HepG2 (cell line): ENCODE results near the gene RAD17. TPM values are rescaled to one million over a fixed set of nuclear protein-coding genes. Genes with fewer than 3 reads are reported as not detected.

ENCODE experiments used
- ATAC-seq: fragments of 200-7000 bp; cut with Tn5 transposase; 3 replicates; pipeline ENCODE4 v1.9.1; 2020; ENCODE audit warnings: mild to moderate bottlenecking, moderate library complexity
- Bru-seq: library from RNA; stranded (reverse); fragments of 400-500 nt; gene quantifications from one replicate; lab custom pipeline; 2021; lab: Mats Ljungman, UMichigan
- BruChase-seq, 2 experiments: library from RNA; stranded (reverse); fragments of 400-500 nt; gene quantifications; one replicate each; lab custom pipeline; 2021; lab: Mats Ljungman, UMichigan
- BruUV-seq: library from RNA; stranded (reverse); fragments of 400-500 nt; replicated peaks from 2 replicates; lab custom pipeline; 2021; lab: Mats Ljungman, UMichigan
- CTCF ChIA-PET: fragments of 300-600 bp; formaldehyde crosslinking; extraction: SDS; loops from one replicate; lab custom pipeline; 2021; ENCODE audit warnings: low total read pairs, inconsistent platforms, low intra/inter-chr PET ratio; lab: Yijun Ruan, JAX
- POLR2A ChIA-PET: fragments of 350-600 bp; sonication (Branson Sonifier 250); formaldehyde crosslinking; loops from one replicate; lab custom pipeline; 2020; ENCODE audit warnings: antibody characterized with exemption, inconsistent platforms; lab: Yijun Ruan, JAX
- DNase-seq: peaks from one replicate; pipeline ENCODE4 v3.0.0-alpha.2; 2015; ENCODE audit warnings: low spot score
- FAIRE-seq: peaks from 3 replicates; lab custom pipeline; 2011; peaks lifted over from hg19 to GRCh38; lab: Jason Lieb, UNC
- H2AFZ ChIP-seq: one replicate; pipeline ENCODE4 v1.6.1; 2011; ENCODE audit warnings: low read length, inconsistent platforms
- H3K27ac ChIP-seq: fragments of 300-600 bp; 3 replicates; pipeline ENCODE4 v1.8.0; 2011; ENCODE audit warnings: mixed run types, mild to moderate bottlenecking, mixed read lengths, low read length, inconsistent platforms; ENCODE audit not compliant: insufficient read depth; ENCODE audit errors: extremely low read length
- H3K27me3 ChIP-seq, 2 experiments: fragments of 200-600 bp in 1 of 2; 2 replicates in 1 of 2; 3 replicates in 1 of 2; pipeline versions ENCODE4 v1.6.0 to v1.8.0; 2011; ENCODE audit warnings: low read length in 2 of 2, mild to moderate bottlenecking in 2 of 2, moderate library complexity in 2 of 2, inconsistent platforms in 1 of 2; ENCODE audit not compliant: insufficient read depth in 2 of 2, control insufficient read depth in 1 of 2
- H3K36me3 ChIP-seq, 2 experiments: fragments of 200-600 bp in 1 of 2; replicated peaks in 1 of 2; 2 replicates in 1 of 2; 3 replicates in 1 of 2; pipeline versions ENCODE4 v1.5.1 to v1.8.0; 2011; ENCODE audit warnings: low read length in 2 of 2, inconsistent platforms in 1 of 2; ENCODE audit not compliant: insufficient read depth in 2 of 2, control insufficient read depth in 1 of 2
- H3K4me1 ChIP-seq: 2 replicates; pipeline ENCODE4 v1.5.1; 2012; ENCODE audit warnings: low read length, inconsistent platforms; ENCODE audit not compliant: insufficient read depth
- H3K4me2 ChIP-seq: 2 replicates; pipeline ENCODE4 v1.6.0; 2011; ENCODE audit warnings: low read depth, low read length, inconsistent platforms
- H3K4me3 ChIP-seq, 3 experiments: fragments of 200-600 bp in 1 of 3; sonication (generic), shearing (Covaris generic) in 1 of 3; replicated peaks in 1 of 3; 2 replicates each; pipeline ENCODE4 v1.5.1; 2011 to 2016; ENCODE audit warnings: low read length in 3 of 3, inconsistent platforms in 2 of 3, low read depth in 2 of 3, mild to moderate bottlenecking in 2 of 3, control low read depth in 1 of 3, mixed read lengths in 1 of 3; ENCODE audit not compliant: insufficient read depth in 1 of 3
- H3K79me2 ChIP-seq: one replicate; pipeline ENCODE4 v1.6.1; 2011; ENCODE audit warnings: low read length, inconsistent platforms; ENCODE audit not compliant: insufficient read depth
- H3K9ac ChIP-seq: 2 replicates; pipeline ENCODE4 v1.6.0; 2011; ENCODE audit warnings: mild to moderate bottlenecking, low read depth, low read length, inconsistent platforms; ENCODE audit not compliant: insufficient read depth
- H3K9me3 ChIP-seq: 2 replicates; pipeline ENCODE4 v1.5.1; 2012; ENCODE audit warnings: mild to moderate bottlenecking, low read length
- H4K20me1 ChIP-seq: 2 replicates; pipeline ENCODE4 v1.6.0; 2011; ENCODE audit warnings: inconsistent platforms, mild to moderate bottlenecking, low read length, moderate library complexity; ENCODE audit not compliant: insufficient read depth
- DRAP1 ChIP-seq: IDR thresholded peaks from 2 replicates; pipeline ENCODE4 v1.6.1; 2016; ENCODE audit warnings: missing genetic modification reagents, missing compliant biosample characterization
- FIP1L1 ChIP-seq: fragments of 200-400 bp; formaldehyde crosslinking; IDR thresholded peaks from 2 replicates; pipeline ENCODE4 v1.6.1; 2018; ENCODE audit warnings: low read depth, mild to moderate bottlenecking, low read length, moderate library complexity, borderline replicate concordance; ENCODE audit not compliant: insufficient read depth
- HMGXB4 ChIP-seq, 2 experiments: sonication (generic) in 1 of 2; formaldehyde crosslinking in 1 of 2; IDR thresholded peaks; 2 replicates each; pipeline versions ENCODE4 v1.4.0 to v1.6.1; 2018 to 2020; ENCODE audit warnings: missing genetic modification reagents in 2 of 2, borderline replicate concordance in 1 of 2, low read depth in 1 of 2, mild to moderate bottlenecking in 1 of 2, missing biosample characterization in 1 of 2
- MAFF ChIP-seq: IDR thresholded peaks from 2 replicates; pipeline ENCODE4 v1.6.1; 2011; ENCODE audit warnings: low read depth, low read length, improper control_type of control experiment
- MED8 ChIP-seq: sonication (generic); formaldehyde crosslinking; IDR thresholded peaks from 2 replicates; pipeline ENCODE4 v1.8.1; 2023; ENCODE audit warnings: mild to moderate bottlenecking, missing genetic modification reagents; ENCODE audit not compliant: insufficient replicate concordance
- NFATC3 ChIP-seq: sonication (generic); formaldehyde crosslinking; IDR thresholded peaks from 2 replicates; pipeline ENCODE4 v1.5.1; 2020; ENCODE audit warnings: mild to moderate bottlenecking, missing genetic modification reagents
- RARG ChIP-seq: sonication (generic); formaldehyde crosslinking; IDR thresholded peaks from 2 replicates; pipeline ENCODE4 v1.4.0; 2020; ENCODE audit warnings: low read depth, mild to moderate bottlenecking, missing genetic modification reagents
- SAP130 ChIP-seq: IDR thresholded peaks from 2 replicates; pipeline ENCODE4 v1.6.1; 2016; ENCODE audit warnings: low read depth
- SMC3 ChIP-seq: IDR thresholded peaks from 2 replicates; pipeline ENCODE4 v1.6.1; 2011; ENCODE audit warnings: low read length, improper control_type of control experiment
- TRIM22 ChIP-seq: fragments of 450-650 bp; IDR thresholded peaks from 2 replicates; pipeline ENCODE4 v1.6.1; 2017
- ZNF691 ChIP-seq: sonication (generic); formaldehyde crosslinking; IDR thresholded peaks from 2 replicates; pipeline ENCODE4 v1.4.0; 2020; ENCODE audit warnings: missing genetic modification reagents, low read depth, mild to moderate bottlenecking, borderline replicate concordance
- WGBS: methylation state at CpG from one replicate; pipeline ENCODE4 v1.1.6; 2017; ENCODE audit warnings: low lambda C conversion rate; 5-methylcytosine and 5-hydroxymethylcytosine counted together
- in situ Hi-C: cut with HindIII; loops from 2 replicates; pipeline ENCODE4 v1.10.0; 2017; ENCODE audit warnings: low pct_unique_long_range_greater_than_20kb; ENCODE audit not compliant: extremely low pct_ligation_motif_present
- intact Hi-C: fragments of 100-400 bp; cut with micrococcal nuclease; formaldehyde crosslinking; loops from one replicate; pipeline ENCODE4 v1.10.0; 2022; ENCODE audit not compliant: unreplicated experiment
- long read RNA-seq, 2 experiments: library from RNA in 1 of 2; library from polyadenylated mRNA in 1 of 2; stranded (forward) in 1 of 2; unstranded in 1 of 2; transcript quantifications; one replicate each; pipeline ENCODE4 v2.0.0, GENCODE V29; 2019 to 2022
- polyA minus RNA-seq, 3 experiments: library from RNA; depleted of rRNA, polyadenylated mRNA; stranded (reverse); fragments of >200 nt; gene quantifications; 2 replicates each; pipeline ENCODE4 v1.2.3, GENCODE V29; 2011; ENCODE audit warnings: low replicate concordance in 1 of 3
- polyA plus RNA-seq, 8 experiments: library from polyadenylated mRNA; depleted of rRNA in 3 of 8; stranded (reverse) in 7 of 8; unstranded in 1 of 8; fragments of >200 nt; fragmentation: Illumina TruSeq in 4 of 8; extraction: Trizol in 4 of 8; gene quantifications; 2 replicates each; pipeline versions ENCODE4 v1.2.1 to v1.2.3, GENCODE V29; 2011 to 2016; ENCODE audit warnings: low read depth in 4 of 8, missing spikeins in 1 of 8, mixed read lengths in 1 of 8; ENCODE audit not compliant: insufficient read depth in 1 of 8
- total RNA-seq, 5 experiments: library from RNA; depleted of rRNA; stranded (reverse); fragments of >200 nt; fragmentation: Illumina TruSeq; extraction: Trizol; gene quantifications; 2 replicates each; pipeline ENCODE4 v1.2.3, GENCODE V29; 2016; ENCODE audit warnings: low read depth in 1 of 5

RAD17 gene
- total RNA-seq (2016; rRNA removed; fragmentation: Illumina TruSeq; extraction: Trizol) (25.9 and 29.8 TPM in 2 replicates), polyA plus RNA-seq (2011; rRNA removed) (23.7 and 24.0 TPM in 2 replicates), polyA minus RNA-seq (2011; rRNA and poly(A)+ RNA removed; ENCODE audit: low replicate concordance) (34.2 and 35.8 TPM in 2 replicates), Bru-seq, nascent RNA (percentile 68 among the genes with signal in this experiment), BruChase-seq, experiment 1, labeled RNA remaining after a 6-hour chase (percentile 69 among the genes with signal in this experiment), BruChase-seq, experiment 2, labeled RNA remaining after a 2-hour chase (percentile 70 among the genes with signal in this experiment)
- total RNA-seq (2016; cell fraction: cytosol; rRNA removed; fragmentation: Illumina TruSeq; extraction: Trizol; ENCODE audit: low read depth): 9.4 and 11.1 TPM in 2 replicates
- 25.6 and 26.4 TPM in 2 replicates for total RNA-seq (2016; cell fraction: insoluble cytoplasmic fraction; rRNA removed; fragmentation: Illumina TruSeq; extraction: Trizol)
- total RNA-seq (2016; cell fraction: membrane; rRNA removed; fragmentation: Illumina TruSeq; extraction: Trizol): 23.9 and 26.0 TPM in 2 replicates
- total RNA-seq (2016; cell fraction: nucleus; rRNA removed; fragmentation: Illumina TruSeq; extraction: Trizol): 27.9 and 35.1 TPM in 2 replicates
- polyA plus RNA-seq (2011; cell fraction: cytosol; rRNA removed): 8.5 and 9.4 TPM in 2 replicates
- polyA plus RNA-seq (2011; cell fraction: nucleus; rRNA removed): 22.9 and 25.3 TPM in 2 replicates
- polyA plus RNA-seq (2012): 15.5 and 20.1 TPM in 2 replicates
- 4.9 and 6.9 TPM in 2 replicates for polyA plus RNA-seq (2016; cell fraction: cytosol; fragmentation: Illumina TruSeq; extraction: Trizol; ENCODE audit: low read depth)
- polyA plus RNA-seq (2016; cell fraction: insoluble cytoplasmic fraction; fragmentation: Illumina TruSeq; extraction: Trizol; ENCODE audit: low read depth): 25.8 and 28.2 TPM in 2 replicates
- 14.6 and 15.5 TPM in 2 replicates for polyA plus RNA-seq (2016; cell fraction: membrane; fragmentation: Illumina TruSeq; extraction: Trizol; ENCODE audit: low read depth)
- polyA plus RNA-seq (2016; cell fraction: nucleus; fragmentation: Illumina TruSeq; extraction: Trizol; ENCODE audit: insufficient read depth, low read depth): 41.9 and 44.3 TPM in 2 replicates
- 9.0 and 12.0 TPM in 2 replicates for polyA minus RNA-seq (2011; cell fraction: cytosol; rRNA and poly(A)+ RNA removed)
- polyA minus RNA-seq (2011; cell fraction: nucleus; rRNA and poly(A)+ RNA removed): 56.1 and 59.7 TPM in 2 replicates
- long read RNA-seq, experiment 1, transcript RAD17-204 (18 exons, 2,943 nt): major isoform, 5 of 16 reads
- long read RNA-seq, experiment 1, transcript RAD17-219 (17 exons, 2,323 nt): major isoform, 5 of 16 reads
- long read RNA-seq, experiment 1, partial matches to known transcripts: 2 of 16 reads
- long read RNA-seq, experiment 1, other reads (novel, unspliced or antisense): 2 of 16 reads
- long read RNA-seq, experiment 2, partial matches to known transcripts: 9 of 20 reads
- long read RNA-seq, experiment 2, other reads (novel, unspliced or antisense): 9 of 20 reads

GRCh38 chr5:69369340-69370121 lies at the start of gene RAD17, which contains the start of the genes AK6 and TAF9:
TSS of gene RAD17 (plus strand) at chr5:69369818. CDS start at chr5:69372209, 2,391 bp downstream.
TSS of gene AK6 (minus strand) at chr5:69369520. CDS start at chr5:69369490, 30 bp downstream.
TSS of gene TAF9 (minus strand) at chr5:69369520. CDS start at chr5:69365737, 3,783 bp downstream.
- Histone ChIP-seq H2AFZ (peak within 1 kb of the TSS; percentile 17), H3K4me2 (peak within 1 kb of the TSS; percentile 81), H3K36me3 (peaks cover 1 to 21% of the 10 kb centered on the region in 2 experiments; a peak in 2 of 5 replicates), H3K27ac (peak within 1 kb of the TSS; percentile 100), H3K4me1 (peaks cover 41% of the 10 kb centered on the region), H3K4me3 (peak within 1 kb of the TSS; percentile 88 to 99 (median 93)), H3K27me3 (no peaks in the 10 kb centered on the region; a peak in 1 of 5 replicates), H3K9ac (peak within 1 kb of the TSS; percentile 95), H3K9me3 (no peaks in the 10 kb centered on the region), H3K79me2 (peaks cover 71% of the 10 kb centered on the region), H4K20me1 (peaks cover 12% of the 10 kb centered on the region)
- ChIA-PET POLR2A (interaction anchor here (0.6 to 1.2 kb wide), 5 partner anchors 11 to 191 kb away, joined by 3 to 5 read pairs (median 3); no protein-coding TSS in a partner anchor), CTCF (no interaction called here)
- ATAC-seq (peak; percentile 96), FAIRE-seq (peak; percentile 15), DNase-seq (peak; percentile 86)
- in situ Hi-C loops: no loop called here
- BruUV-seq: no TSS peak
- intact Hi-C loops: no loop called here
- 0% methylated on average over 34 of the region's 66 CpGs for WGBS
- TF ChIP-seq ZNF691 (CRISPR knock-in tag): no peak; the same call in 1 of the 2 replicates
- no peak for TF ChIP-seq MAFF
- peak; percentile 86 for TF ChIP-seq SAP130 (CRISPR knock-in tag)
- TF ChIP-seq SMC3: no peak
- TF ChIP-seq HMGXB4 (CRISPR knock-in tag; IDR thresholded peaks at IDR 0.05; ENCODE audit: borderline replicate concordance in 1 of 2, low read depth in 1 of 2): peak; percentile 92 to 93
- peak; percentile 39; the same call in 1 of the 2 replicates for TF ChIP-seq DRAP1 (CRISPR knock-in tag)
- TF ChIP-seq NFATC3: 0 out of 2 replicates have a peak, but pooled peaks have one; percentile 36
- no peak for TF ChIP-seq TRIM22
- peak; percentile 90 for TF ChIP-seq MED8 (CRISPR knock-in tag)
- TF ChIP-seq FIP1L1: no peak
- TF ChIP-seq RARG: 0 out of 2 replicates have a peak, but pooled peaks have one; percentile 79
